ENCODE results near the gene FBXL13. TPM values are rescaled to one million over a fixed set of nuclear protein-coding genes. Genes with fewer than 3 reads are reported as not detected.

FBXL13 gene
- total and polyA plus RNA-seq, 10 of the 15 experiments (the other 5 are each of a cell fraction or from before 2014, with no cell fraction given): 0.08 to 0.95 (median 0.28) TPM; not detected in 2

DNA sequence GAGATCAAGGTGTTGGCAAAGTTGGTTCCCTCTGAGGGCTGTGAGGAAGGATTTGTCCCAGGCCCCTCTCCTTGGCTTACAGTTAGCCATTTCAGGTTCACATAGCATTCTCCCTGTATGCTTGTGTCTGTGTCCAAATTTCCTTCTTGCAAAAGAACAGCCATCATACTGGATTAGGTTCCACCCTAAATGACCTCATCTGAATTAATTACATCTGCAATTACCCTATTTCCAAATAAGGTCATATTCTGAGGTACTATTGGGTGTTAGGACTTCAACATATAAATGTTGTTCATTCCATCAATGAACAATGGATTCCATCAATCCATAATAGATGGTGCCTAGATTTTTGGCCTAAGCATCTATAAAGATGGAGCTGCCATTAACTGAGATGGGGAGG, 178.0 kb downstream of the FBXL13 start (continued):
- TF ChIP-seq, protein P1, sequence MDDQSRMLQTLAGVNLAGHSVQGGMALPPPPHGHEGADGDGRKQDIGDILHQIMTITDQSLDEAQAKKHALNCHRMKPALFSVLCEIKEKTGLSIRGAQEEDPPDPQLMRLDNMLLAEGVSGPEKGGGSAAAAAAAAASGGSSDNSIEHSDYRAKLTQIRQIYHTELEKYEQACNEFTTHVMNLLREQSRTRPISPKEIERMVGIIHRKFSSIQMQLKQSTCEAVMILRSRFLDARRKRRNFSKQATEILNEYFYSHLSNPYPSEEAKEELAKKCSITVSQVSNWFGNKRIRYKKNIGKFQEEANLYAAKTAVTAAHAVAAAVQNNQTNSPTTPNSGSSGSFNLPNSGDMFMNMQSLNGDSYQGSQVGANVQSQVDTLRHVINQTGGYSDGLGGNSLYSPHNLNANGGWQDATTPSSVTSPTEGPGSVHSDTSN (IDR thresholded peaks at IDR 0.05; ENCODE audit: insufficient replicate concordance, low read depth, low read length): no peak
- no peak for TF ChIP-seq SUZ12 (IDR thresholded peaks at IDR 0.05; ENCODE audit: unreplicated experiment)
- TF ChIP-seq CHD2 (IDR thresholded peaks at IDR 0.05; ENCODE audit: borderline replicate concordance, low read depth, low read length): no peak
- TF ChIP-seq, protein P2, sequence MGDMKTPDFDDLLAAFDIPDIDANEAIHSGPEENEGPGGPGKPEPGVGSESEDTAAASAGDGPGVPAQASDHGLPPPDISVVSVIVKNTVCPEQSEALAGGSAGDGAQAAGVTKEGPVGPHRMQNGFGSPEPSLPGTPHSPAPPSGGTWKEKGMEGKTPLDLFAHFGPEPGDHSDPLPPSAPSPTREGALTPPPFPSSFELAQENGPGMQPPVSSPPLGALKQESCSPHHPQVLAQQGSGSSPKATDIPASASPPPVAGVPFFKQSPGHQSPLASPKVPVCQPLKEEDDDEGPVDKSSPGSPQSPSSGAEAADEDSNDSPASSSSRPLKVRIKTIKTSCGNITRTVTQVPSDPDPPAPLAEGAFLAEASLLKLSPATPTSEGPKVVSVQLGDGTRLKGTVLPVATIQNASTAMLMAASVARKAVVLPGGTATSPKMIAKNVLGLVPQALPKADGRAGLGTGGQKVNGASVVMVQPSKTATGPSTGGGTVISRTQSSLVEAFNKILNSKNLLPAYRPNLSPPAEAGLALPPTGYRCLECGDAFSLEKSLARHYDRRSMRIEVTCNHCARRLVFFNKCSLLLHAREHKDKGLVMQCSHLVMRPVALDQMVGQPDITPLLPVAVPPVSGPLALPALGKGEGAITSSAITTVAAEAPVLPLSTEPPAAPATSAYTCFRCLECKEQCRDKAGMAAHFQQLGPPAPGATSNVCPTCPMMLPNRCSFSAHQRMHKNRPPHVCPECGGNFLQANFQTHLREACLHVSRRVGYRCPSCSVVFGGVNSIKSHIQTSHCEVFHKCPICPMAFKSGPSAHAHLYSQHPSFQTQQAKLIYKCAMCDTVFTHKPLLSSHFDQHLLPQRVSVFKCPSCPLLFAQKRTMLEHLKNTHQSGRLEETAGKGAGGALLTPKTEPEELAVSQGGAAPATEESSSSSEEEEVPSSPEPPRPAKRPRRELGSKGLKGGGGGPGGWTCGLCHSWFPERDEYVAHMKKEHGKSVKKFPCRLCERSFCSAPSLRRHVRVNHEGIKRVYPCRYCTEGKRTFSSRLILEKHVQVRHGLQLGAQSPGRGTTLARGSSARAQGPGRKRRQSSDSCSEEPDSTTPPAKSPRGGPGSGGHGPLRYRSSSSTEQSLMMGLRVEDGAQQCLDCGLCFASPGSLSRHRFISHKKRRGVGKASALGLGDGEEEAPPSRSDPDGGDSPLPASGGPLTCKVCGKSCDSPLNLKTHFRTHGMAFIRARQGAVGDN (IDR thresholded peaks at IDR 0.05): no peak
- no peak for TF ChIP-seq SMC3 (IDR thresholded peaks at IDR 0.05; ENCODE audit: borderline replicate concordance, low read length)

DNA sequence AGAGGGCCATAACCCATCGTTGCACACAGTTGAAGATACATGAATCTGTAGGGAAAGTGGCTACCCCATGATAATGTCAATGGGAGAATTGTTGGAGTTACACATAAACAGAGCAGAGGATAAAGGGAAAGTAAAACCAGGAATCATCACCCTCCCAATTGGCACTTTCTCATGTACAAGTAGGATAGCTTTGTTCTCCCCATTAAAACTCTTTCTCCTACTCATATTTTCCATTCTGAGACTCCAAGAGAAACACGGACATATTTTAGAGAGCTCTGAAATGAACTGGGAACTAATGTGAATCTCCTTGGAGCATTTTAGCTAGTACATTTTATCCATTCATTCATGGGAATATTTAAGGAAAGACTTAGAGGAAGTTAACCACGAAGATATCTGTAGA, 179.0 kb downstream of the FBXL13 start:
- ChIA-PET CTCF (interaction anchor here (1.6 kb wide), 1 partner anchor 22 kb away, joined by 5 read pairs; no protein-coding TSS in a partner anchor), RAD21 (ENCODE audit: unreplicated experiment) (no interaction called here), SMC1A (ENCODE audit: uncharacterized antibody, unreplicated experiment) (no interaction called here), POLR2A (no interaction called here)
- TF ChIP-seq, protein P3, sequence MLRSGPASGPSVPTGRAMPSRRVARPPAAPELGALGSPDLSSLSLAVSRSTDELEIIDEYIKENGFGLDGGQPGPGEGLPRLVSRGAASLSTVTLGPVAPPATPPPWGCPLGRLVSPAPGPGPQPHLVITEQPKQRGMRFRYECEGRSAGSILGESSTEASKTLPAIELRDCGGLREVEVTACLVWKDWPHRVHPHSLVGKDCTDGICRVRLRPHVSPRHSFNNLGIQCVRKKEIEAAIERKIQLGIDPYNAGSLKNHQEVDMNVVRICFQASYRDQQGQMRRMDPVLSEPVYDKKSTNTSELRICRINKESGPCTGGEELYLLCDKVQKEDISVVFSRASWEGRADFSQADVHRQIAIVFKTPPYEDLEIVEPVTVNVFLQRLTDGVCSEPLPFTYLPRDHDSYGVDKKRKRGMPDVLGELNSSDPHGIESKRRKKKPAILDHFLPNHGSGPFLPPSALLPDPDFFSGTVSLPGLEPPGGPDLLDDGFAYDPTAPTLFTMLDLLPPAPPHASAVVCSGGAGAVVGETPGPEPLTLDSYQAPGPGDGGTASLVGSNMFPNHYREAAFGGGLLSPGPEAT (IDR thresholded peaks at IDR 0.05; ENCODE audit: low read depth): no peak
- no peak for TF ChIP-seq NR2F1 (conservative IDR thresholded peaks at IDR 0.05)
- TF ChIP-seq, protein P4, sequence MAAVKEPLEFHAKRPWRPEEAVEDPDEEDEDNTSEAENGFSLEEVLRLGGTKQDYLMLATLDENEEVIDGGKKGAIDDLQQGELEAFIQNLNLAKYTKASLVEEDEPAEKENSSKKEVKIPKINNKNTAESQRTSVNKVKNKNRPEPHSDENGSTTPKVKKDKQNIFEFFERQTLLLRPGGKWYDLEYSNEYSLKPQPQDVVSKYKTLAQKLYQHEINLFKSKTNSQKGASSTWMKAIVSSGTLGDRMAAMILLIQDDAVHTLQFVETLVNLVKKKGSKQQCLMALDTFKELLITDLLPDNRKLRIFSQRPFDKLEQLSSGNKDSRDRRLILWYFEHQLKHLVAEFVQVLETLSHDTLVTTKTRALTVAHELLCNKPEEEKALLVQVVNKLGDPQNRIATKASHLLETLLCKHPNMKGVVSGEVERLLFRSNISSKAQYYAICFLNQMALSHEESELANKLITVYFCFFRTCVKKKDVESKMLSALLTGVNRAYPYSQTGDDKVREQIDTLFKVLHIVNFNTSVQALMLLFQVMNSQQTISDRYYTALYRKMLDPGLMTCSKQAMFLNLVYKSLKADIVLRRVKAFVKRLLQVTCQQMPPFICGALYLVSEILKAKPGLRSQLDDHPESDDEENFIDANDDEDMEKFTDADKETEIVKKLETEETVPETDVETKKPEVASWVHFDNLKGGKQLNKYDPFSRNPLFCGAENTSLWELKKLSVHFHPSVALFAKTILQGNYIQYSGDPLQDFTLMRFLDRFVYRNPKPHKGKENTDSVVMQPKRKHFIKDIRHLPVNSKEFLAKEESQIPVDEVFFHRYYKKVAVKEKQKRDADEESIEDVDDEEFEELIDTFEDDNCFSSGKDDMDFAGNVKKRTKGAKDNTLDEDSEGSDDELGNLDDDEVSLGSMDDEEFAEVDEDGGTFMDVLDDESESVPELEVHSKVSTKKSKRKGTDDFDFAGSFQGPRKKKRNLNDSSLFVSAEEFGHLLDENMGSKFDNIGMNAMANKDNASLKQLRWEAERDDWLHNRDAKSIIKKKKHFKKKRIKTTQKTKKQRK (IDR thresholded peaks at IDR 0.05; ENCODE audit: low read depth, low read length): no peak
- no peak for TF ChIP-seq EZH2 (IDR thresholded peaks at IDR 0.05; ENCODE audit: borderline replicate concordance, control insufficient read depth, low read depth, low read length)
- TF ChIP-seq POLR2A (IDR thresholded peaks at IDR 0.05; ENCODE audit: low read depth, low read length): no peak
- no peak for TF ChIP-seq SREBF1 (IDR thresholded peaks at IDR 0.05; ENCODE audit: low read length)
- TF ChIP-seq SP1 (IDR thresholded peaks at IDR 0.05; ENCODE audit: low read depth, low read length): no peak
- no peak overlapping the region for H3K27ac ChIP-seq (ENCODE audit: control insufficient read depth, insufficient read depth)
- no peak overlapping the region for H3K4me3 ChIP-seq
- in situ Hi-C loops (cut with MboI): no loop called here
- no peaks in the 10 kb centered on the region for H3K9me3 ChIP-seq (replicated peaks; ENCODE audit: control insufficient read depth, insufficient read depth, low read length)
- no peak overlapping the region for H2AFZ ChIP-seq (ENCODE audit: control insufficient read depth, low read depth, low read length)
- DNase-seq (ENCODE audit: low read depth, low spot score) (no peak), FAIRE-seq (no peak), ATAC-seq (no peak)
- BruUV-seq (replicated peaks): no TSS peak
- no peak overlapping the region for H3K4me2 ChIP-seq (ENCODE audit: control insufficient read depth, insufficient read depth)
- no peaks in the 10 kb centered on the region for H3K36me3 ChIP-seq (ENCODE audit: control insufficient read depth in 2 of 2, insufficient read depth in 2 of 2, low read length in 1 of 2)
- H3K27me3 ChIP-seq (replicated peaks in 1 of 2; ENCODE audit: control insufficient read depth in 2 of 2, insufficient read depth in 2 of 2, low read length in 1 of 2): no peaks in the 10 kb centered on the region
- H3K4me1 ChIP-seq (ENCODE audit: control insufficient read depth, insufficient read depth, low read length): no peaks in the 10 kb centered on the region
- H3K79me2 ChIP-seq (ENCODE audit: control insufficient read depth, insufficient read depth, low read length): no peaks in the 10 kb centered on the region
- no peak overlapping the region for H3K9ac ChIP-seq (ENCODE audit: control insufficient read depth, insufficient read depth, low read length)
- no peaks in the 10 kb centered on the region for H4K20me1 ChIP-seq (ENCODE audit: control insufficient read depth, insufficient read depth)
- intact Hi-C loops (cut with micrococcal nuclease; ENCODE audit: unreplicated experiment): no loop called here
- 4% methylated on average over 3 of the region's 3 CpGs for WGBS (ENCODE audit: insufficient coverage, insufficient replicate concordance, low lambda C conversion rate, missing lambda C conversion rate)

All from GM12878 (cell line).